Measurements from ENCODE around the gene LUZP2.

The LUZP2 gene

DNA sequence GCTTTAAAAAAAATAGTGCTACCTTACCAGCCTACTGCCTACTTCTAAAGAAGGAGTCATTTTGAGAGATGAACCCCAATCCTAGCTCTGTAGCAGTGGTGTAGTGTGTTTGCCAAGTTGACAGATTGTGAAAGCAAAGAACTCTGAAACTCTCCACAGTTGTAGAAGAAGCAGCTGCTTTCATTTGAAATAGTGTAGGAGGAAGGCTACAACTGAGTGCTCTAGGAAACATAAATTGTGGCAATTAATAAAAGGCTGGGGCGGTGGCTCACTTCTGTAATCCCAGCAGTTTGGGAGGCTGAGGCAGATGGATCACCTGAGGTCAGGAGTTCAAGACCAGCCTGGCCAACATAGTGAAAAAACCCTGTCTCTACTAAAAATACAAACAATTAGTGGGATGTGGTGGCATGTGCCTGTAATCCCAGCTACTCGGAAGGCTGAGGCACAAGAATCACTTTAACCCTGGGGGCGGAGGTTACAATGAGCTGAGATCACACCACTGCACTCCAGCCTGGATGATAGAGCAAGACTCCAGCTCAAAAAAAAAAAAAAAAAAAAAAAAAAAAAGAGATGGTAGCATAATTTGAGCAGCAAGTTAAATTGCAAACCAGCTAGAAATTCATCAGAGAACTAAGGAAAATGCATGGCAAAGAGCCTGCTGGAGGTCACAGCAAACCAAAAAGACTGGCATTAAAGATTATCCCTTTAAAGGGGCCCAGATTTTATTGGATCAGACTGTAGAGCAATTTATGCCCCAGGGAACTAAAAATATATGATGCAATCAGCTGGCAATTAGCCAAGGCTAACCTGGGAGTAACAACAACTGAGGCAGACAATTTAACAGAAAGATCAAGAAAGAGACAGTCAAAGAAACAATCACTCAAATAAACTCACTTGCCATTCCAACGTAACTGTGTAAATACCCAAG, 112.6 kb downstream of the LUZP2 start:
- H3K4me1 ChIP-seq (ENCODE audit: control insufficient read depth, insufficient read depth, low read length): no peaks in the 10 kb centered on the region
- no peaks in the 10 kb centered on the region for H3K27me3 ChIP-seq (ENCODE audit: control insufficient read depth, insufficient read depth, low read length)
- no peaks in the 10 kb centered on the region for H3K36me3 ChIP-seq (ENCODE audit: control insufficient read depth, insufficient read depth, low read length)
- H3K4me3 ChIP-seq (ENCODE audit: low read depth, low read length): no peak overlapping the region
- H3K9me3 ChIP-seq (ENCODE audit: control insufficient read depth, insufficient read depth, low read length): no peaks in the 10 kb centered on the region
- no peak overlapping the region for H3K9ac ChIP-seq (ENCODE audit: low read depth, low read length)

DNA sequence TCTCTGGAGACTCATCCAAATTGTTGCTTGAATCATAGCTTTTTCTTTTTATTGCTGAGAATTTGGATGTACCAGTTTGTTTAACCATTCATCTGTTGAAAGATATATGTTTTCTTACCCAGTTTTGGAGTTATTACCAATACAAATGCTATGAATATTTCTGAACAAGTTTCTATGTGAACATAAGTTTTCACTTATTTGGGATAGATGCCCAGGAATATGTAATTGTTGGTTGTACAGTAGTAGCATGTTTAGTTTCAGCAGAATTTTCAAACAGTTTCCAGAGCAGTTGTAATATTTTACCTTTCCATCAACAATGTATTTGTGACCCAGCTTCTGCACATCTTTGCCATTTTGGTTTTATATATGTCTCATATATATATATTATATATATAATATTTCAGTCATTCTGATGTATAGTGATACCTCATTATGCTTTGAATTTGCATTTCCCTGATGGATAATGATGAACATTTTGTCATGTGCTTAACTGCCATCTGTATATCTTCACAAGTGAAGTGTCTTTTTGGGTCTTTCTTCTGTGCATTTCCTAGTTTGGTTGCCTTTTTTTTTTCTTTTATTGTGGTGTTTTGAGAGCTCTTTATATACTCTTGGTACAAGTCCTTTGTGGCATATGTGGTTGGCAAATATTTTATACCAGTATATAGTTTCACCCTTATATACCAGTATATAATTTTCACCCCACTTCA, 118.8 kb downstream of the LUZP2 start:
- H3K4me1 ChIP-seq (ENCODE audit: control insufficient read depth, insufficient read depth, low read length): no peaks in the 10 kb centered on the region
- H3K9ac ChIP-seq (ENCODE audit: low read depth, low read length): no peak overlapping the region
- no peaks in the 10 kb centered on the region for H3K9me3 ChIP-seq (ENCODE audit: control insufficient read depth, insufficient read depth, low read length)
- H3K36me3 ChIP-seq (ENCODE audit: control insufficient read depth, insufficient read depth, low read length): no peaks in the 10 kb centered on the region
- H3K4me3 ChIP-seq (ENCODE audit: low read depth, low read length): no peak overlapping the region
- no peaks in the 10 kb centered on the region for H3K27me3 ChIP-seq (ENCODE audit: control insufficient read depth, insufficient read depth, low read length)

DNA sequence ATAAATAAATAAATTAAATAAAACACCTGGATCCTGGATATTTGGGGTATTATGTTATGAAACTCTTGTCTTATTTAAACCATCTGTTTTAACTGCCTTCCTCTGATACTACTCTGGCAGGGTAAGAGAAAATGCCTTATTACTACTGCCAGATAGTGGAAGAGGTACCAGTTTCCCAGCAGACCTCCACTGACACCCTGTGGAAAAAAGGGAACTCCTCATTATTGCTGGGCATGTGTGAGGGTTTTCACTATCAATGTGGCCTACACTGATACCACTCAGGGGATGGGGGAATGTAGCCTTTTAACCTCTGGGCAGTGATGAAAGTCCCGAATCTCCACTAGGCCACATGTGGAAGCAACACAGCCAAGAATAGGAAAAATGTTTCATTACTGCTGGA, 121.0 kb downstream of the LUZP2 start:
- Histone ChIP-seq H3K4me3 (ENCODE audit: low read depth, low read length) (no peak overlapping the region), H3K4me1 (ENCODE audit: control insufficient read depth, insufficient read depth, low read length) (no peaks in the 10 kb centered on the region), H3K27me3 (ENCODE audit: control insufficient read depth, insufficient read depth, low read length) (no peaks in the 10 kb centered on the region), H3K9me3 (ENCODE audit: control insufficient read depth, insufficient read depth, low read length) (no peaks in the 10 kb centered on the region), H3K36me3 (ENCODE audit: control insufficient read depth, insufficient read depth, low read length) (no peaks in the 10 kb centered on the region), H3K9ac (ENCODE audit: low read depth, low read length) (no peak overlapping the region)

DNA sequence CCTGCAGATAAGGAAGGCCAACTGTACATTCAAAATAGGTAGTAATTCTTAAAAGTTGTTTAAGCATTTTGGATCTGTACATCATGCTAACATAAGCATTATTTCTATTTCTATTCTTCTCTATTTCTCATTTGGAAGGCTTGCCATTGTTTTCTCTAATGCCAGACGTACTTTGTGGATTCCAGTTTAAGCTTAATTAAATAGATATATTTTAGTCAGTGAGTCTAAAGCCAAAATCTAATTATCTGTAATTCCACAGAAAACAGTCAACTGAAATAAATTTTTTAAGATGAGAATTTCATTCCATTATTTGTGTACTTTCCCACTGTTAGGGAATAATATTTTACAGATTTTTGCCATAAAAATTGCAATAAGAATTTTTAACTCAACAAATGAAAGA, 123.0 kb downstream of the LUZP2 start:
- Histone ChIP-seq H3K27me3 (ENCODE audit: control insufficient read depth, insufficient read depth, low read length) (no peaks in the 10 kb centered on the region), H3K9ac (ENCODE audit: low read depth, low read length) (no peak overlapping the region), H3K9me3 (ENCODE audit: control insufficient read depth, insufficient read depth, low read length) (no peaks in the 10 kb centered on the region), H3K4me3 (ENCODE audit: low read depth, low read length) (no peak overlapping the region), H3K4me1 (ENCODE audit: control insufficient read depth, insufficient read depth, low read length) (no peaks in the 10 kb centered on the region), H3K36me3 (ENCODE audit: control insufficient read depth, insufficient read depth, low read length) (no peaks in the 10 kb centered on the region)

DNA sequence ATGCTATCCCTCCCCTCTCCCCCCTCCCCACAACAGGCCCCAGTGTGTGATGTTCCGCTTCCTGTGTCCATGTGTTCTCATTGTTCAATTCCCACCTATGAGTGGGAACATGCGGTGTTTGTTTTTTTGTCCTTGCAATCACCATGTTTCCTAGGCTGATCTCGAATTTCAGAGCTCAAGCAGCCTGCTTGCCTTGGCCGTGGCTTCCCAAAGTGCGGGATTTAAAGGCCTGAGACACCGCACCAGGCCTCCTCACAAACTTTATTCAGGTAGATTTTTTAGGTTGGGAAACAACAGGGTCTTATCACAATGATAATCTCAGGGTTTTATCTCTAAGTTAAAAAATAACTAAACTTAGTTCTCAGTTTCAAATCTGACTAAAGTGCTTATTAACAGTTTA, 125.4 kb downstream of the LUZP2 start:
- Histone ChIP-seq H3K27me3 (ENCODE audit: control insufficient read depth, insufficient read depth, low read length) (no peaks in the 10 kb centered on the region), H3K4me1 (ENCODE audit: control insufficient read depth, insufficient read depth, low read length) (no peaks in the 10 kb centered on the region), H3K4me3 (ENCODE audit: low read depth, low read length) (no peak overlapping the region), H3K9ac (ENCODE audit: low read depth, low read length) (no peak overlapping the region), H3K36me3 (ENCODE audit: control insufficient read depth, insufficient read depth, low read length) (no peaks in the 10 kb centered on the region), H3K9me3 (ENCODE audit: control insufficient read depth, insufficient read depth, low read length) (no peaks in the 10 kb centered on the region)

DNA sequence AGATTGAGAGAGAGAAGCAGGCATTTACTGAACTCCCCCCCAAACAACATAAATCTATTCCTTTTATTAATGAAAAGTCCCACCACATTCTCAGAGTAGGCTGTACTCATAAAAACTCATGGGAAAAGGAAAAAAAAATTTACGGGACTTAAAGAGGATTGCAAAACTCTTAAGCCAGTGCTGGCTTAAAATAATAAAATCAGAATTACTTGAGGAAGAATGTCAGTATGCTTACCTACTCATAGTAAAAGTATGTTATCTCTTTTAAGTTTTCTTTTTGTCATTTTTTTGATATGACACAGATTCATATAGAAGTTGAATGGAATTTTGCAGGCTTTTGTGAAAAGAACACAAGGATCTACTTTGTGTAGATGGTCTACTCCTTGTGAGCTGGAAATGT, 126.3 kb downstream of the LUZP2 start:
- Histone ChIP-seq H3K4me3 (ENCODE audit: low read depth, low read length) (no peak overlapping the region), H3K36me3 (ENCODE audit: control insufficient read depth, insufficient read depth, low read length) (no peaks in the 10 kb centered on the region), H3K9ac (ENCODE audit: low read depth, low read length) (no peak overlapping the region), H3K4me1 (ENCODE audit: control insufficient read depth, insufficient read depth, low read length) (no peaks in the 10 kb centered on the region), H3K27me3 (ENCODE audit: control insufficient read depth, insufficient read depth, low read length) (no peaks in the 10 kb centered on the region), H3K9me3 (ENCODE audit: control insufficient read depth, insufficient read depth, low read length) (no peaks in the 10 kb centered on the region)

DNA sequence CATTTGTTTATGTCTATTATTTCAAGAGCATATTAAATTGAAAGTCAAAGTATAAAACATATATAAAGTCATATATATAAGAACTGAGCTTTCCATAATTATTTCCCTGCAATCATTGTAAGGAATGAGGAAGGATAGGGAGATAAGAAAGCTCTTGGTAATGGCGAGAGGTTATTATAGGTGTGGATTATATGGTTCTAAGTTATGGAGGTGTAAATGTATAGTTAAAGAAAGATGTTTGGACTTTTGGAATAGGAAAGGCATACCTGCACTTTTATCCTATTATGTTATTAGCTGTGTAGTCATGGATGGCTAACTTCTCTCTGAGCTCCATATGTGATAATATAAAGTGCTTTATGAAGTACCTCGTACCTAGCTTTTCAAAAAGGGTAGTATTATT, 127.6 kb downstream of the LUZP2 start:
- no peak overlapping the region for H3K9ac ChIP-seq (ENCODE audit: low read depth, low read length)
- H3K4me3 ChIP-seq (ENCODE audit: low read depth, low read length): no peak overlapping the region
- H3K36me3 ChIP-seq (ENCODE audit: control insufficient read depth, insufficient read depth, low read length): no peaks in the 10 kb centered on the region
- no peaks in the 10 kb centered on the region for H3K4me1 ChIP-seq (ENCODE audit: control insufficient read depth, insufficient read depth, low read length)
- H3K27me3 ChIP-seq (ENCODE audit: control insufficient read depth, insufficient read depth, low read length): no peaks in the 10 kb centered on the region
- no peaks in the 10 kb centered on the region for H3K9me3 ChIP-seq (ENCODE audit: control insufficient read depth, insufficient read depth, low read length)

DNA sequence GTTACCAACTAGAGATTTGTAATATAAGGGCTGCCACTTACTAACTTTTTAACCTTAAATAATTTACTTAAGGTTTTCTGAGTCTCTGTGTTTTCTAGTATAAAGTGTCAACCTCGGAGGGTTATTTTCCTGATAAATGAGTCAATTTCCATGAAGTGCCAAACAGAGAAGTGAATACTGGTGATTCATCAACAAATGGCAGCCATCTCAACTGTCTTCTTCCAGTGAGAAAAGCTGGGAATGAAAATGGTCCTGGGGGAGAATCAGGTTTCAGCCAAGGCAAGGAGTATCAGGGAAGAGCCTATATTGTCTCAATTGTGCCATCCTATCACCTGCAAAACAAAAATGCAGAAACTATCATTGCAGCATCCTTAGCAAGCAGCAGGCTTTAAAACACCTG, 129.1 kb downstream of the LUZP2 start:
- Histone ChIP-seq H3K36me3 (ENCODE audit: control insufficient read depth, insufficient read depth, low read length) (no peaks in the 10 kb centered on the region), H3K4me1 (ENCODE audit: control insufficient read depth, insufficient read depth, low read length) (no peaks in the 10 kb centered on the region), H3K9me3 (ENCODE audit: control insufficient read depth, insufficient read depth, low read length) (no peaks in the 10 kb centered on the region), H3K4me3 (ENCODE audit: low read depth, low read length) (no peak overlapping the region), H3K9ac (ENCODE audit: low read depth, low read length) (no peak overlapping the region), H3K27me3 (ENCODE audit: control insufficient read depth, insufficient read depth, low read length) (no peaks in the 10 kb centered on the region)

DNA sequence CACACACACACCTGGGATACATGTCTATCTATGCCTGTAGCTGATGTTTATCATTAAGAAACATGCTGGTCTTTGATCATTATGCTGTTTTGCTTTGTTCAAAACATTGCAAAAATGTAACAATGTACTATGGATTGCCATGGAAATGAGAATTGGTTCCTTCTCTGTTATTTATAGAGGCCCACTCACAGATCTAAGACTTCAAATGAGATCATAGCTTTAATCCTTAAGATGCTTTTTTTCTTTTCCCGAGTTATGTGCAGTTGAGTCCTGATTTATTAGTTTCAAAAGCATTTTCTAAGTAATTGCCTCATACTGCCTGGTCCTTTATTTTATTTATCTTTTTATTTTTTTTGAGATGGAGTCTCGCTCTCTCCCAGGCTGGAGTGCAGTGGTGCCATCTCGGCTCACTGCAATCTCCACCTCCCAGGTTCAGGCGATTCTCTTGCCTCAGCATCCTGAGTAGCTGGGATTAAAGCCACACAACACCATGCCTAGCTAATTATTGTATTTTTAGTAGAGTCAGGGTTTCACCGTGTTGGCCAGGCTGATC, 131.4 kb downstream of the LUZP2 start:
- no peak overlapping the region for H3K4me3 ChIP-seq (ENCODE audit: low read depth, low read length)
- H3K4me1 ChIP-seq (ENCODE audit: control insufficient read depth, insufficient read depth, low read length): no peaks in the 10 kb centered on the region
- H3K9me3 ChIP-seq (ENCODE audit: control insufficient read depth, insufficient read depth, low read length): no peaks in the 10 kb centered on the region
- H3K36me3 ChIP-seq (ENCODE audit: control insufficient read depth, insufficient read depth, low read length): no peaks in the 10 kb centered on the region
- no peaks in the 10 kb centered on the region for H3K27me3 ChIP-seq (ENCODE audit: control insufficient read depth, insufficient read depth, low read length)
- H3K9ac ChIP-seq (ENCODE audit: low read depth, low read length): no peak overlapping the region

DNA sequence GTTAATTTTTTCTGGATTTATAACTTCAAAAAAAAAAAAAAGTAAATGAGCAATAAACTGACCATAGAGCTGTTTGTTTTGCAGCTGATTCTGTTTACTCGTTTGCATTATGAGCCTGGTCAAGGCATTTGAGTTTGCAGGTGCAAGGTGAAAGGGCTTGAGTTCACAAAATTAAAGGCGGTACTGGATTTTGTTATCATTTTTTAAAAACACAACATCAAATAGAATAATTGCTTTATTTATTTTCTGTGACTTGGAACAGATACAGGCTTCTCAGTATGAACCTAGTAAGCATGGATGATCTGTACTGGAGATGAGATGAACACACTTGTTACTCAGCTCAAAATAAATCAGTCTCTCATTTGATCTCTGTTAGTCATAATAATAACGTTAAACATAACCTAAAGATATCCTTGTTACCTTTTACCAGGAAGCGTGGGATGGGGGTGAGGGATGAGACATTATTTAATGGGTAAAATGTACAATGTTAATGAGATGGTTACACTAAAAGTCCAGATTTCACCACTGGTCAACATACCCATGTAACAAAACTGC, 137.8 kb downstream of the LUZP2 start:
- no peak overlapping the region for H3K9ac ChIP-seq (ENCODE audit: low read depth, low read length)
- no peaks in the 10 kb centered on the region for H3K36me3 ChIP-seq (ENCODE audit: control insufficient read depth, insufficient read depth, low read length)

DNA sequence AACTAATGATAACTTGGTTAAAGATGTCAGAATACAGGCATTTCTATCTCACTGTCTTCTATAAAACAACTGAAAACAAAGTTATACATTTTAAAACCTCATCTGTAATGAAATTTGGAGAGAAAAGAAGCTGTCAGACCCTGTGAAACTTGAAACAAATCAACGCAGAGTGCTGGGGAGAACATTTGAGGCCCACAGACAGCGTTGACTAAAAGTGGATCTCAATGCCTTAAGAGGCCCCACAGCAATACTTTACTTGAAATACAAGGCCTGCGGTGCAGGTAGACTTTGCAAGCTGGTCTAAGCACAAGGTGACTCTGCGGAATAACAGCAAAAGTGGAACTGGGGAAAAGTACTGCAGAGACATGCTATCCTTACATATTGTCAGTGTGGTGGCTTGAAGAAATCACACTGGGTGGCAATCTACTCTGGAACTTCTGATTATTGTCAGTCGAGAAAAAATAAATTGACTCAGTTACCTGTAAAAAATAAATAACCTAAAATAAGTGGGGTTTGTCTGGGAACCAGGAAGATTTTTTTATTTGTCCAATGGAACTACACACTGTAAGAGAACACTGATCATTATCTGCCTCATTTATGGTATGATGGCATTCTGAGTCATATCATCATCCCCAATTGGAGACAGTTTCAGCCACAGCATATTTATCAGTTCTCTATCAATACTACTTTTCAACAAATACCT, 138.9 kb downstream of the LUZP2 start:
- H3K9ac ChIP-seq (ENCODE audit: low read depth, low read length): no peak overlapping the region

More for the DNA sequence above, 137.8 kb downstream of the LUZP2 start:
- Histone ChIP-seq H3K4me1 (ENCODE audit: control insufficient read depth, insufficient read depth, low read length) (no peaks in the 10 kb centered on the region), H3K9me3 (ENCODE audit: control insufficient read depth, insufficient read depth, low read length) (no peaks in the 10 kb centered on the region), H3K27me3 (ENCODE audit: control insufficient read depth, insufficient read depth, low read length) (no peaks in the 10 kb centered on the region), H3K4me3 (ENCODE audit: low read depth, low read length) (no peak overlapping the region)

More for the DNA sequence above, 138.9 kb downstream of the LUZP2 start:
- H3K36me3 ChIP-seq (ENCODE audit: control insufficient read depth, insufficient read depth, low read length): no peaks in the 10 kb centered on the region
- H3K27me3 ChIP-seq (ENCODE audit: control insufficient read depth, insufficient read depth, low read length): no peaks in the 10 kb centered on the region
- H3K9me3 ChIP-seq (ENCODE audit: control insufficient read depth, insufficient read depth, low read length): no peaks in the 10 kb centered on the region
- H3K4me3 ChIP-seq (ENCODE audit: low read depth, low read length): no peak overlapping the region
- no peaks in the 10 kb centered on the region for H3K4me1 ChIP-seq (ENCODE audit: control insufficient read depth, insufficient read depth, low read length)

Measured in iPS-15b (cell line).